ENCODE measurements around the gene CCDC141.

Gene CCDC141

DNA sequence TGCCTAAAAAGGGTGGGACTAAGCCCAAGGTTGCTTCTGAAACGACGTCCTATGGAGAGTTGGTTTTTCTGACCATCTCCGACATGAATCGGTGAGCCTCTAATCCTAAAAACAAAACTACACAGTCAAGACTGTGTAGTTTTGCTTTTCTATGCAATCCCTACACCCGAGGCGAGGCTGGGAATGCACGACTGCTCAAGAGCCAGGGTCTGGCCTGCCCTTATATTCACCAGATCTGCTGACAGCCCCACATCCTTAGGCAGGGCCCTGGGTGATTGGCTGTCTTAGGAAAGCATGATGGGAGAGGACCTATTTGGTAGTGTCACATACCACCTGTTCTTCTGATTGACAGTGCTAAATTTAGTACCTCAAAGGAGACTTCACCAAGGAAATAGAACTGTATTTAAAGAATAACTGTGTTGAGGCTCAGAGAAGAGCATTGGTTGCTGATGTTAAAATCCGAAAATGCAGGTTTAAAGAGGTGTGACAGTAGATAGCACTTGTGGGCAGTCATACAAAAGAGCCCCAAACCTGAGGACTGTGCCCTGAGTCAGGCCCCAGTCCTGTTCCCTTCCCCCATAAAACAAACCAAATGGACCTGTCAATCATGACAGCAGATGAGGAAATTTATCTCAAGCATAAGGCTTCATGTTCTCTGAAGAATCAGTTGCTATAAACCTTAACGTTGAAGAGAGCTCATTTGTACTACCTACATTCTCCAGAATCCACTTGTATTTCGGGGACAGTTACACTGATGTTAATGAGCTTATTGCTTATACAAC, 242.5 kb downstream of the CCDC141 start, which contains the start of gene TTN:
TTN (minus strand) TSS at position 197 of the 782 bp plus-strand sequence. CDS start 2,781 bp downstream, outside the sequence.
- no peaks in the 10 kb centered on the region for H3K27me3 ChIP-seq (ENCODE audit: control insufficient read depth, insufficient read depth, low read length)
- H3K36me3 ChIP-seq (ENCODE audit: control insufficient read depth, insufficient read depth, low read length) = no peaks in the 10 kb centered on the region
- H3K27ac ChIP-seq (ENCODE audit: low read depth, low read length) = no peak within 1 kb of the TSS
- H3K4me3 ChIP-seq (ENCODE audit: low read depth, low read length) = no peak within 1 kb of the TSS
- H3K4me1 ChIP-seq (ENCODE audit: control insufficient read depth, insufficient read depth, low read length) = no peaks in the 10 kb centered on the region
- H3K9me3 ChIP-seq (ENCODE audit: control insufficient read depth, insufficient read depth, low read depth, low read length) = no peaks in the 10 kb centered on the region
- H3K9ac ChIP-seq (ENCODE audit: low read length) = no peak within 1 kb of the TSS

DNA sequence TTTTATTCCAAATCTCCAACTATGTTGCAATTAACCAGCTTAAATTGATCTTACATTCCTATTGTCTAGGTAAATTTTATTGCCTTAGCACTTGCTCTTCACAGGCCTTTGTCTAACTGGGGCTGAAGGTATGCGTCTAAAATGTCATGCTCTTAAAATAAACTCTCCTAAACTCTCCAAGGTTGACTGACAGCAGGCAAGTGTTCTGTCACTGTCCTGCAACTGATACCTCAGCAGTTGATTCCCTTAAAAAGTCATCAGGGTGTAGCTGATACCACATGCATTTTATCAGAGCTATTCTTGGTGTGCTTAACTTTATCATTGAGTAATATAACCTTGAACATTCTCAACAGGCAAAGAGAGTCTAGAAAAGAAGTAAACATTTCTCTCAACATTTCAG, 243.4 kb downstream of the CCDC141 start:
- no peaks in the 10 kb centered on the region for H3K4me1 ChIP-seq (ENCODE audit: control insufficient read depth, insufficient read depth, low read length)
- no peaks in the 10 kb centered on the region for H3K36me3 ChIP-seq (ENCODE audit: control insufficient read depth, insufficient read depth, low read length)
- H3K27me3 ChIP-seq (ENCODE audit: control insufficient read depth, insufficient read depth, low read length) = no peaks in the 10 kb centered on the region
- H3K4me3 ChIP-seq (ENCODE audit: low read depth, low read length) = no peak overlapping the region
- H3K9ac ChIP-seq (ENCODE audit: low read length) = no peak overlapping the region
- no peaks in the 10 kb centered on the region for H3K9me3 ChIP-seq (ENCODE audit: control insufficient read depth, insufficient read depth, low read depth, low read length)
- H3K27ac ChIP-seq (ENCODE audit: low read depth, low read length) = no peak overlapping the region

DNA sequence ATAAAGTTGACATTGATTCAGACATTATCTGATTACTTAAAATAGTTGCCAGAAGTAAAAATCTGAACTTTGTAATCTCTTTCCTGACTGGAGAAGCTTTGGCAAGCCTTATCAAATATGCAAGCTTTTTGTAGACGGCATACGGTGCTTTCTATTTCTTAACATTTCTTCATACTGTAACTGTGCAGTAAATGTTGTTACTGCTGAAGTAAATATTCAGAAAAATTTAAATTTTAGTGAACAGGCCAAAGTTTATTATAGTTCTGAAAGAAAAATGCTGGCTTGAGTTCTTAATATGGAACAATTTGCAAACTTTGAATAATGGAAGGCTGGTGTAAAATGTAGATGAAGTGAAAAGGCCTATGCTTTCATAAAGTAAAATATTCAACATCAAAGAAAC, 244.5 kb downstream of the CCDC141 start:
- Histone ChIP-seq H3K4me1 (ENCODE audit: control insufficient read depth, insufficient read depth, low read length) (no peaks in the 10 kb centered on the region), H3K36me3 (ENCODE audit: control insufficient read depth, insufficient read depth, low read length) (no peaks in the 10 kb centered on the region), H3K9me3 (ENCODE audit: control insufficient read depth, insufficient read depth, low read depth, low read length) (no peaks in the 10 kb centered on the region), H3K9ac (ENCODE audit: low read length) (no peak overlapping the region), H3K4me3 (ENCODE audit: low read depth, low read length) (no peak overlapping the region), H3K27ac (ENCODE audit: low read depth, low read length) (no peak overlapping the region), H3K27me3 (ENCODE audit: control insufficient read depth, insufficient read depth, low read length) (no peaks in the 10 kb centered on the region)

GRCh38 chr2:178804791-178805190, 245.1 kb downstream of the CCDC141 start:
- H3K27me3 ChIP-seq (ENCODE audit: control insufficient read depth, insufficient read depth, low read length) = no peaks in the 10 kb centered on the region
- no peaks in the 10 kb centered on the region for H3K36me3 ChIP-seq (ENCODE audit: control insufficient read depth, insufficient read depth, low read length)
- H3K27ac ChIP-seq (ENCODE audit: low read depth, low read length) = no peak overlapping the region
- no peaks in the 10 kb centered on the region for H3K4me1 ChIP-seq (ENCODE audit: control insufficient read depth, insufficient read depth, low read length)
- H3K9ac ChIP-seq (ENCODE audit: low read length) = no peak overlapping the region
- H3K9me3 ChIP-seq (ENCODE audit: control insufficient read depth, insufficient read depth, low read depth, low read length) = no peaks in the 10 kb centered on the region
- H3K4me3 ChIP-seq (ENCODE audit: low read depth, low read length) = no peak overlapping the region

- H3K4me1 ChIP-seq (ENCODE audit: control insufficient read depth, insufficient read depth, low read length) = no peaks in the 10 kb centered on the region
- no peaks in the 10 kb centered on the region for H3K27me3 ChIP-seq (ENCODE audit: control insufficient read depth, insufficient read depth, low read length)
- H3K9me3 ChIP-seq (ENCODE audit: control insufficient read depth, insufficient read depth, low read depth, low read length) = no peaks in the 10 kb centered on the region
- H3K4me3 ChIP-seq (ENCODE audit: low read depth, low read length) = no peak overlapping the region
- no peak overlapping the region for H3K27ac ChIP-seq (ENCODE audit: low read depth, low read length)
- no peak overlapping the region for H3K9ac ChIP-seq (ENCODE audit: low read length)
- H3K36me3 ChIP-seq (ENCODE audit: control insufficient read depth, insufficient read depth, low read length) = no peaks in the 10 kb centered on the region
These were observed 249.4 kb downstream of the CCDC141 start for GRCh38 chr2:178800510-178800909.

DNA sequence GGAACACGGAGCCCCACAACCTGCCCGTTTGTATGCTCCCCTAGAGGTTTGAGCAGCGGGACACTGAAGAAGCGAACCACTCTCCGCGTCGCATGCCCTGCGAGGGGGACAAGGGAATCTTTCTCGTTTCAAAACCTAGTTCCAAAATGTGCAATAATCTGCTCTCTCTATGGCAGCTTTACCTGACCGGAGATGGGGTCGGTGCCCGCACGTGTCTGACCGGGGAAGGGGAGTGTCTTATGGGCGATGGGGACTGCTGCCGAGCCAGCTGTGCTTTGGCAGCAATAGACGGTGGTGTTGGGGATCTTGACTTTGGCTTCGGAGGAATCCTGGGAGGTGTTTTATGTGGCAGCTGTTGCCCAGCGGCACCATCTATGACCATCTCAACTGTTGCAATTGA, 250.6 kb downstream of the CCDC141 start:
- Histone ChIP-seq H3K9ac (ENCODE audit: low read length) (no peak overlapping the region), H3K4me3 (ENCODE audit: low read depth, low read length) (no peak overlapping the region), H3K36me3 (ENCODE audit: control insufficient read depth, insufficient read depth, low read length) (no peaks in the 10 kb centered on the region), H3K9me3 (ENCODE audit: control insufficient read depth, insufficient read depth, low read depth, low read length) (no peaks in the 10 kb centered on the region), H3K4me1 (ENCODE audit: control insufficient read depth, insufficient read depth, low read length) (no peaks in the 10 kb centered on the region), H3K27me3 (ENCODE audit: control insufficient read depth, insufficient read depth, low read length) (no peaks in the 10 kb centered on the region), H3K27ac (ENCODE audit: low read depth, low read length) (no peak overlapping the region)

GRCh38 chr2:178796079-178796677, 253.8 kb downstream of the CCDC141 start:
- Histone ChIP-seq H3K4me3 (ENCODE audit: low read depth, low read length) (no peak overlapping the region), H3K36me3 (ENCODE audit: control insufficient read depth, insufficient read depth, low read length) (no peaks in the 10 kb centered on the region; the same call in 1 of the 2 replicates), H3K4me1 (ENCODE audit: control insufficient read depth, insufficient read depth, low read length) (no peaks in the 10 kb centered on the region), H3K9ac (ENCODE audit: low read length) (no peak overlapping the region), H3K9me3 (ENCODE audit: control insufficient read depth, insufficient read depth, low read depth, low read length) (no peaks in the 10 kb centered on the region), H3K27ac (ENCODE audit: low read depth, low read length) (no peak overlapping the region), H3K27me3 (ENCODE audit: control insufficient read depth, insufficient read depth, low read length) (no peaks in the 10 kb centered on the region)

DNA sequence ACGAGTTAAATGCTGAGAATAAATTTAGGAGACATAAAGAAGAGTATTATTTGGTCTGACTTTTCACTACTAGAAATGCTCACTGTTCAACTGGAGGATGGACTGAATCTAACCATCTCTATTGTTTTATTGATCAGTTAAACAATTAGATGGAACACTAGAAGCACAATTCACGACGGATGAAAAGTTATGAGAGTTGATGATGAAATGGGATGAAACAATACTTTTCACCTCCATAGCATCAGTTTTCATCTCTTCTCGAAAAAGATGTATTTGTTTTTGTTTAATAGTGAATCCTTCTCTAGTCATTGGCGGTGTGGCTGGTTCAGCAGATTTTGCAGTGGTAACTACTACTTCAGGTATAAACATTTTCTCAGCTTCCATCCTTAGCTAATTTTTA, 262.0 kb downstream of the CCDC141 start:
- Histone ChIP-seq H3K4me1 (ENCODE audit: control insufficient read depth, insufficient read depth, low read length) (no peaks in the 10 kb centered on the region), H3K27ac (ENCODE audit: low read depth, low read length) (no peak overlapping the region), H3K9ac (ENCODE audit: low read length) (no peak overlapping the region), H3K36me3 (ENCODE audit: control insufficient read depth, insufficient read depth, low read length) (no peaks in the 10 kb centered on the region; the same call in none of the 2 replicates), H3K27me3 (ENCODE audit: control insufficient read depth, insufficient read depth, low read length) (no peaks in the 10 kb centered on the region), H3K9me3 (ENCODE audit: control insufficient read depth, insufficient read depth, low read depth, low read length) (no peaks in the 10 kb centered on the region), H3K4me3 (ENCODE audit: low read depth, low read length) (no peak overlapping the region)

DNA sequence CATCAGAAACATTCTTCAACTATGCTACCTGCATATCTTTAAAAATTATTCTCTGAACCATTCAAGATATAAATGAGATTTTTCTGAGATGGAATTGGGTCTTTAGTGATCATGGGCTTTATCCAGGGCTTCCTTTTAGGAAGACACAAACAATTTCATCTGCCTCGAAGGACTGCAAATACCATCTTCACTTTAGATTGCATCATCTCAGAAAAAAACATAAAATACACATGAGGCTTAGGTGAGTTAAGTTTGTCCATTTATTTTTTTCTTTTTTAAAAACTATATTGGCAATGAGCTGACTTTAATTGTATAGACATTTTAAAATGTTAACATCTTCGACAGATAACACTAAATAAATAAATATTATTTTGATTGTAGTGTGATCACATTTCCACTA, 262.8 kb downstream of the CCDC141 start:
- H3K9me3 ChIP-seq (ENCODE audit: control insufficient read depth, insufficient read depth, low read depth, low read length) = no peaks in the 10 kb centered on the region
- no peaks in the 10 kb centered on the region for H3K4me1 ChIP-seq (ENCODE audit: control insufficient read depth, insufficient read depth, low read length)
- no peaks in the 10 kb centered on the region for H3K27me3 ChIP-seq (ENCODE audit: control insufficient read depth, insufficient read depth, low read length)
- H3K36me3 ChIP-seq (ENCODE audit: control insufficient read depth, insufficient read depth, low read length) = no peaks in the 10 kb centered on the region; the same call in 1 of the 2 replicates
- no peak overlapping the region for H3K9ac ChIP-seq (ENCODE audit: low read length)
- no peak overlapping the region for H3K27ac ChIP-seq (ENCODE audit: low read depth, low read length)
- no peak overlapping the region for H3K4me3 ChIP-seq (ENCODE audit: low read depth, low read length)

DNA sequence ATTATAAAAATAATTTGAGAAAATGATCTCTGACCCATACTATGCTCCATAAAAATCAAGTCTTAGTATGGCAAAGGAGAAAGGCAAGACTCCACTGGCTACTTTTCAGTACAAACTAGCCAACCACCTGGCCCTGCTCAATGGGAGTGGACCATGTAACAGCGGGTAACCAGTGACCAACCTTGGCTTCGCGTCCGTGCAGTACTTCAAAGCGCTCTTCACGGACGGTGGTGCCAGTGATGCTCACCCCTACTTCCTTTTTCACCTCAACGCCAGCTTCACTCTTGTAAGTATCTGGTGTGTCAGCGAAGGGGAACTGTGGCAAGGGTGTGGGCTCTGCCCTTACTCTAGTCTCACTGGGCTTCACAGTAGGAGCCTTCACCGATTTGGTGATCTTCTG, 266.0 kb downstream of the CCDC141 start:
- no peaks in the 10 kb centered on the region; the same call in 1 of the 2 replicates for H3K36me3 ChIP-seq (ENCODE audit: control insufficient read depth, insufficient read depth, low read length)
- H3K4me1 ChIP-seq (ENCODE audit: control insufficient read depth, insufficient read depth, low read length) = no peaks in the 10 kb centered on the region
- no peak overlapping the region for H3K27ac ChIP-seq (ENCODE audit: low read depth, low read length)
- H3K4me3 ChIP-seq (ENCODE audit: low read depth, low read length) = no peak overlapping the region
- no peaks in the 10 kb centered on the region for H3K27me3 ChIP-seq (ENCODE audit: control insufficient read depth, insufficient read depth, low read length)
- H3K9ac ChIP-seq (ENCODE audit: low read length) = no peak overlapping the region
- no peaks in the 10 kb centered on the region for H3K9me3 ChIP-seq (ENCODE audit: control insufficient read depth, insufficient read depth, low read depth, low read length)

DNA sequence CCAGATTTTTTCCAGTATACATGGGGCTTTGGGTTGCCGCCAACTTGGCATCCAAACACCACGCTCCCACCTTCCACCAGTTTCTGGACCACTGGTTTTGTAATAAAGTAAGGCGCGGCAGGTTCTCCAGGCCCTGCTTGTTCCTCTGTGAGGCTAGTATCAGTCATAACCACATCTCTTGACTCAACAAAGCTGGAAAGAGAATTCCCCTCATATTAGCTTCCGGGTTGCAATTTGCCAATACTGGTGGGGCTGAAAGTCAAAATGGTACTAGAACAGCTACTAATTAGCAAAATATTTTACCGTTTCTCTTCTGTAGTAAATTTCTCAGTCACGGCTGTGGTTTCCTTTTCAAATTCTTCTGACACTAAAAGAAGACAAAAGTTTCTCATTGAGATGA, 267.7 kb downstream of the CCDC141 start:
- Histone ChIP-seq H3K4me3 (ENCODE audit: low read depth, low read length) (no peak overlapping the region), H3K9me3 (ENCODE audit: control insufficient read depth, insufficient read depth, low read depth, low read length) (no peaks in the 10 kb centered on the region), H3K36me3 (ENCODE audit: control insufficient read depth, insufficient read depth, low read length) (no peaks in the 10 kb centered on the region; the same call in 1 of the 2 replicates), H3K4me1 (ENCODE audit: control insufficient read depth, insufficient read depth, low read length) (no peaks in the 10 kb centered on the region), H3K9ac (ENCODE audit: low read length) (no peak overlapping the region), H3K27ac (ENCODE audit: low read depth, low read length) (no peak overlapping the region), H3K27me3 (ENCODE audit: control insufficient read depth, insufficient read depth, low read length) (no peaks in the 10 kb centered on the region)
